ENCODE measurements around the gene TSBP1.

DNA sequence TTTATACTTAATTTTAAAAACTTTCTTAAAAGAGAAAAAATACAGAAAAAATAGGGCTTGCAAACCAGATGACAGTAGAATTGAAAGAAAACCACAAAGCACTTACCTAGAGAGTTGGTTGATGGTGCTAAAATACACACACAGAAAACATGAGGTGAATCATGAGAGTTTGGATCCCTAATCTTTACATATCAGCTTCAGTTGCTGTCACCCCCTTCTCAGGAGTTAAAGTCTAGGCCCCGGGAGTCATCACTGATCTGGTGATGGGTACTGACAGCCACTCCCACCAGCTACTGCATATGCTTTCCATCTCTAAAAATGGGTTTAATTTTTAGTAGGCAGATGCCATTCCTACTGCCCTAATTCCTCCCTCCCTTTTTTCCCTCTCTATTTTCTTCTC is 16.7 kb downstream of the TSBP1 start:
- TF ChIP-seq CTCF (IDR thresholded peaks at IDR 0.05; ENCODE audit: borderline replicate concordance, extremely low read depth, low read length, poor library complexity, severe bottlenecking) = no peak
- TF ChIP-seq EZH2 (IDR thresholded peaks at IDR 0.05; ENCODE audit: borderline replicate concordance, low read depth, low read length, severe bottlenecking) = no peak
